ENCODE results near the gene PAX7. TPM values are rescaled to one million over a fixed set of nuclear protein-coding genes. Genes with fewer than 3 reads are reported as not detected.

The PAX7 gene
- total and polyA plus RNA-seq, 2 of the 4 experiments (the other 2 are of a cell fraction), result not detected

DNA sequence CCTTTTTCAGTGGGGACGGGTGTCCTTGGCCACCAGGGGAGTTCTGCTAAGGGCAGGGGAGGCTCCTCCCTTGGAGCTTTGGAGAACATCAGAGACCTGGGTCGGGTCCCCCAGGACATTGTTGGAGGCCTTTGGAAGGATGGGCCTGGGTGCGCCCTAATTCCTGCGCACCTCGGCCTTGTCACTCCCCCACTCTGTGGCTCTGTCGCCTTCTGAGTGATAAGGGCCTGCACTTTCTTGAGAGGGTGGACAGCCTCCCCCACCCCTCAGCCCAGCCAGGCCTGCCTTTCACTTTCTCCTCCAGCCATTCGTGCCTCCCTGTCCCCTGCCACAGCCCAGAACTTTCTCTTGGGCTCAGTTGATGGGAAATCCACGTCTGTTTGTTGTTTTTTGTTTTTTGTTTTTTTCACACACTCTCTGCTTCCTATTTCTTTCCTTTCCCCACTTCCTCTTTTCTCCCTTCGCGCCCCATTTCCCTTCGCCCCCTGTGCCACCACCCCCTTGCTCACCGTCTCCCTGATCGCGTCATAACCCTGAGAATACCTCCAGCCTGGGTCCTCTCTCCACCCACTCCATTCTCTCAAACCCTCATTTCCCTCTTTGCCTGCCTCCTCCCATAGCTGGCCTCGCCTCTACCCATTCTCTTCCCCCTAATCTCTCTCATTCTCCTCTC lies 85.6 kb downstream of the PAX7 start:
- no peak overlapping the region for H3K27ac ChIP-seq (ENCODE audit: insufficient read depth, low read length)
- no peaks in the 10 kb centered on the region for H3K9me1 ChIP-seq (ENCODE audit: insufficient read depth, low read length)
- dilution Hi-C loops (cut with HindIII; ENCODE audit: low sequenced_read_pairs, unreplicated experiment) (no loop called here), intact Hi-C loops (cut with micrococcal nuclease) (no loop called here), in situ Hi-C loops (cut with MboI; ENCODE audit: low sequenced_read_pairs) (no loop called here)
- no peak overlapping the region for H2BK5ac ChIP-seq (ENCODE audit: low read depth, low read length, poor library complexity, severe bottlenecking)
- no peak overlapping the region for H2BK120ac ChIP-seq (ENCODE audit: low read depth, low read length)
- H3K18ac ChIP-seq (ENCODE audit: low read depth, low read length), result no peak overlapping the region
- no peaks in the 10 kb centered on the region for H3K4me1 ChIP-seq (ENCODE audit: control insufficient read depth, insufficient read depth, low read length)
- H3K79me1 ChIP-seq (ENCODE audit: low read depth in 1 of 2, low read length in 2 of 2), result no peaks in the 10 kb centered on the region
- no peak overlapping the region for H3K4me2 ChIP-seq (ENCODE audit: low read depth, low read length)
- H2AFZ ChIP-seq (replicated peaks; ENCODE audit: low read length, poor library complexity), result peak overlapping the region; percentile 32
- H4K5ac ChIP-seq (ENCODE audit: low read depth, low read length), result no peak overlapping the region
- no peak overlapping the region for H2BK20ac ChIP-seq (ENCODE audit: low read depth, low read length)
- TF ChIP-seq, protein P1, sequence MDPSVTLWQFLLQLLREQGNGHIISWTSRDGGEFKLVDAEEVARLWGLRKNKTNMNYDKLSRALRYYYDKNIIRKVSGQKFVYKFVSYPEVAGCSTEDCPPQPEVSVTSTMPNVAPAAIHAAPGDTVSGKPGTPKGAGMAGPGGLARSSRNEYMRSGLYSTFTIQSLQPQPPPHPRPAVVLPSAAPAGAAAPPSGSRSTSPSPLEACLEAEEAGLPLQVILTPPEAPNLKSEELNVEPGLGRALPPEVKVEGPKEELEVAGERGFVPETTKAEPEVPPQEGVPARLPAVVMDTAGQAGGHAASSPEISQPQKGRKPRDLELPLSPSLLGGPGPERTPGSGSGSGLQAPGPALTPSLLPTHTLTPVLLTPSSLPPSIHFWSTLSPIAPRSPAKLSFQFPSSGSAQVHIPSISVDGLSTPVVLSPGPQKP (IDR thresholded peaks at IDR 0.05; ENCODE audit: borderline replicate concordance, low read depth, low read length), result no peak
- TF ChIP-seq MXI1 (IDR thresholded peaks at IDR 0.05; ENCODE audit: borderline replicate concordance, low read depth, low read length) (no peak), CHD1 (IDR thresholded peaks at IDR 0.05; ENCODE audit: low read depth, low read length) (no peak), BHLHE40 (IDR thresholded peaks at IDR 0.05; ENCODE audit: low read depth, low read length) (no peak), MAZ (IDR thresholded peaks at IDR 0.05; ENCODE audit: borderline replicate concordance, low read depth, low read length) (no peak), SMC3 (IDR thresholded peaks at IDR 0.05; ENCODE audit: low read depth, low read length) (no peak), CEBPB (IDR thresholded peaks at IDR 0.05; ENCODE audit: low read depth, low read length) (no peak), RCOR1 (IDR thresholded peaks at IDR 0.05; ENCODE audit: insufficient replicate concordance, low read length) (no peak), RAD21 (IDR thresholded peaks at IDR 0.05; ENCODE audit: low read length) (no peak), RFX5 (IDR thresholded peaks at IDR 0.05; ENCODE audit: low read depth, low read length) (no peak), NFE2L2 (IDR thresholded peaks at IDR 0.05; ENCODE audit: low read depth, low read length) (no peak), MAFK (IDR thresholded peaks at IDR 0.05; ENCODE audit: low read depth, low read length) (no peak), FOS (IDR thresholded peaks at IDR 0.05; ENCODE audit: low read depth, low read length) (no peak), POLR2A (IDR thresholded peaks at IDR 0.05; ENCODE audit: low read depth, low read length) (no peak)
- TF ChIP-seq, protein P2, sequence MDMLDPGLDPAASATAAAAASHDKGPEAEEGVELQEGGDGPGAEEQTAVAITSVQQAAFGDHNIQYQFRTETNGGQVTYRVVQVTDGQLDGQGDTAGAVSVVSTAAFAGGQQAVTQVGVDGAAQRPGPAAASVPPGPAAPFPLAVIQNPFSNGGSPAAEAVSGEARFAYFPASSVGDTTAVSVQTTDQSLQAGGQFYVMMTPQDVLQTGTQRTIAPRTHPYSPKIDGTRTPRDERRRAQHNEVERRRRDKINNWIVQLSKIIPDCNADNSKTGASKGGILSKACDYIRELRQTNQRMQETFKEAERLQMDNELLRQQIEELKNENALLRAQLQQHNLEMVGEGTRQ (IDR thresholded peaks at IDR 0.05; ENCODE audit: low read depth, low read length), result no peak
- H3K36me3 ChIP-seq (ENCODE audit: control insufficient read depth, insufficient read depth, low read length), result no peaks in the 10 kb centered on the region
- H4K8ac ChIP-seq (ENCODE audit: low read depth in 2 of 2, low read length in 2 of 2), result no peak overlapping the region
- ATAC-seq (ENCODE audit: low read depth), result no peak
- H3K56ac ChIP-seq (ENCODE audit: extremely low read depth, insufficient read depth, low read length), result no peak overlapping the region
- H3K9me3 ChIP-seq (ENCODE audit: control insufficient read depth, insufficient read depth, low read length), result no peaks in the 10 kb centered on the region
- H4K20me1 ChIP-seq (ENCODE audit: insufficient read depth, low read length), result no peaks in the 10 kb centered on the region
- CTCF ChIA-PET, result no interaction called here
- BruUV-seq (replicated peaks), result no TSS peak
- H2AK5ac ChIP-seq (ENCODE audit: low read depth, low read length), result no peak overlapping the region
- no peak for DNase-seq
- H3K27me3 ChIP-seq (ENCODE audit: control insufficient read depth, insufficient read depth, low read length), result peaks cover 28% of the 10 kb centered on the region
- no peak overlapping the region for H3K4ac ChIP-seq (ENCODE audit: low read depth, low read length)
- no peak overlapping the region for H4K91ac ChIP-seq (ENCODE audit: insufficient read depth, low read depth, low read length)
- H3K23ac ChIP-seq (ENCODE audit: low read depth, low read length), result no peak overlapping the region
- no peak overlapping the region for H3K4me3 ChIP-seq (ENCODE audit: insufficient read depth, low read depth, low read length)
- H2BK15ac ChIP-seq (ENCODE audit: low read depth, low read length), result no peak overlapping the region
- H2AK9ac ChIP-seq (replicated peaks; ENCODE audit: low read depth, low read length, poor library complexity), result no peak overlapping the region
- WGBS, 2 experiments (ENCODE audit: extremely low coverage in 2 of 2, insufficient read length in 1 of 2), result 0% methylated on average over 3 of the region's 15 CpGs; no CpG with 5 or more reads in 1 of the 2 experiments
- H3K9ac ChIP-seq (ENCODE audit: low read depth, low read length), result no peak overlapping the region
- H3K14ac ChIP-seq (replicated peaks; ENCODE audit: low read depth, low read length), result no peak overlapping the region
- POLR2A ChIA-PET (ENCODE audit: unreplicated experiment), result no interaction called here

Measured in IMR-90 (cell line).